ENCODE measurements around the gene TMEM179B. TPM values are rescaled to one million over a fixed set of nuclear protein-coding genes. Genes with fewer than 3 reads are reported as not detected.

The TMEM179B gene
- total and polyA plus RNA-seq, 2 of the 13 experiments (the other 11 are each of a cell fraction or from before 2014, with no cell fraction given) = 24.8 to 25.7 TPM

DNA sequence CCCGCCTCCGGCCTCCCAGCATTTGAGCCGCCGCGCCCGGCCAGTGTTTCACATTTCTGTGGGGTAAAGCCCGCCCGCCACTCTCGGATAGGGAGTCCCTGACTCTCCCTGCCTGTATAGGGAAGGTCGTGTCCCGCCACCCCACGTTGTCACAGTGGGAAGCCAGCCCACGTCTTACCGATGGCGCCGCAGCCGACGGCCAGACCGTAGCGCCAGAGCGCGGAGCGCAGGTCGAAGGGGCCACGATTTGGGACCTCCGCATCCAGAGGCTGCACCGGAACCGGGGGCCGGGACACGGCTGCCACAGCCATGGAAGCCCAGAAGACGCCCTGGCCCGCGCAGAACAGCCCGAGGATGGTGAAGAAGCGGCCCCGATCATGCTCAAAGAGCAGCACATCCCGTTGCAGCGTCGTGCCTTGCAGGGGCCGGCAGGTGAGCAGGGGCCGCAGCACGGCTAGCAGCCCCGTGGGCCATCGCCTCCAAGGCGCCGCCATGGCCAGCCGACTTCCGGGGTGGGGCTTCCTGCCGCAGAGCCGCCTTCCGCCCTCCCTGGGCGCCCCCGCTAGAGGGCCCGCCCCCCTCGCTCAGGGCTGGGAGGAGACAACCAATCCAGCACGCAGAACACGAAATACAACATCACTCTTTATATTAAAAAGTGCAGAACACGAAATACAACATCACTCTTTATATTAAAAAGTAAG, 4.4 kb downstream of the TMEM179B start, which contains the start of gene TMEM223 (continued):
- TF ChIP-seq PHF20 (CRISPR knock-in tag; IDR thresholded peaks at IDR 0.05) (peak; percentile 89), ZNF570 (CRISPR knock-in tag; IDR thresholded peaks at IDR 0.05; ENCODE audit: borderline replicate concordance) (no peak), SNAPC2 (CRISPR knock-in tag; IDR thresholded peaks at IDR 0.05) (no peak), NFYB (CRISPR knock-in tag; IDR thresholded peaks at IDR 0.05) (peak; percentile 22; the same call in 1 of the 2 replicates), ZNF589 (CRISPR knock-in tag; conservative IDR thresholded peaks at IDR 0.05) (0 out of 2 replicates have a peak, but pooled peaks have one; percentile 48), LCORL (IDR thresholded peaks at IDR 0.05) (no peak), LCORL (CRISPR knock-in tag; IDR thresholded peaks at IDR 0.05) (peak; percentile 77), SOX6 (IDR thresholded peaks at IDR 0.05) (no peak), SOX6 (CRISPR knock-in tag; IDR thresholded peaks at IDR 0.05) (peak; percentile 48), ZNF746 (CRISPR knock-in tag; IDR thresholded peaks at IDR 0.05) (no peak), ZNF24 (IDR thresholded peaks at IDR 0.05) (no peak), SP1 (IDR thresholded peaks at IDR 0.05) (no peak), SP1 (CRISPR knock-in tag; IDR thresholded peaks at IDR 0.05) (peak; percentile 72), REL (CRISPR knock-in tag; conservative IDR thresholded peaks at IDR 0.05) (no peak), IKZF4 (CRISPR knock-in tag; IDR thresholded peaks at IDR 0.05; ENCODE audit: borderline replicate concordance, low read depth, not compliant biosample characterization) (peak; percentile 93), NR2C2 (CRISPR knock-in tag; IDR thresholded peaks at IDR 0.05; ENCODE audit: borderline replicate concordance) (no peak; the same call in 1 of the 2 replicates), XBP1 (CRISPR knock-in tag; IDR thresholded peaks at IDR 0.05) (no peak), SSRP1 (CRISPR knock-in tag; IDR thresholded peaks at IDR 0.05) (no peak; the same call in 1 of the 2 replicates), PHF8 (CRISPR knock-in tag; IDR thresholded peaks at IDR 0.05) (peak; percentile 97), CBX5 (CRISPR knock-in tag; IDR thresholded peaks at IDR 0.05; ENCODE audit: borderline replicate concordance) (no peak), HNRNPK (IDR thresholded peaks at IDR 0.05; ENCODE audit: low read depth, low read length, poor library complexity, severe bottlenecking) (no peak), ZKSCAN5 (CRISPR knock-in tag; IDR thresholded peaks at IDR 0.05) (no peak), ZBTB1 (CRISPR knock-in tag; IDR thresholded peaks at IDR 0.05; ENCODE audit: borderline replicate concordance) (0 out of 2 replicates have a peak, but pooled peaks have one; percentile 30), SMC3 (IDR thresholded peaks at IDR 0.05; ENCODE audit: low read length) (no peak), ETV5 (CRISPR knock-in tag; IDR thresholded peaks at IDR 0.05; ENCODE audit: borderline replicate concordance) (peak; percentile 93), RFXANK (CRISPR knock-in tag; IDR thresholded peaks at IDR 0.05) (no peak), MXI1 (IDR thresholded peaks at IDR 0.05; ENCODE audit: borderline replicate concordance, low read depth, low read length) (peak; percentile 91; the same call in 2 of the 3 replicates), KLF11 (CRISPR knock-in tag; IDR thresholded peaks at IDR 0.05) (0 out of 2 replicates have a peak, but pooled peaks have one; percentile 43), ZNF138 (CRISPR knock-in tag; IDR thresholded peaks at IDR 0.05; ENCODE audit: low read depth) (peak; percentile 81; the same call in 1 of the 2 replicates)
- TF ChIP-seq, protein P1, sequence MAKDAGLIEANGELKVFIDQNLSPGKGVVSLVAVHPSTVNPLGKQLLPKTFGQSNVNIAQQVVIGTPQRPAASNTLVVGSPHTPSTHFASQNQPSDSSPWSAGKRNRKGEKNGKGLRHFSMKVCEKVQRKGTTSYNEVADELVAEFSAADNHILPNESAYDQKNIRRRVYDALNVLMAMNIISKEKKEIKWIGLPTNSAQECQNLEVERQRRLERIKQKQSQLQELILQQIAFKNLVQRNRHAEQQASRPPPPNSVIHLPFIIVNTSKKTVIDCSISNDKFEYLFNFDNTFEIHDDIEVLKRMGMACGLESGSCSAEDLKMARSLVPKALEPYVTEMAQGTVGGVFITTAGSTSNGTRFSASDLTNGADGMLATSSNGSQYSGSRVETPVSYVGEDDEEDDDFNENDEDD (CRISPR knock-in tag; IDR thresholded peaks at IDR 0.05; ENCODE audit: borderline replicate concordance) = peak; percentile 62; the same call in 1 of the 2 replicates
- TF ChIP-seq, protein P2, sequence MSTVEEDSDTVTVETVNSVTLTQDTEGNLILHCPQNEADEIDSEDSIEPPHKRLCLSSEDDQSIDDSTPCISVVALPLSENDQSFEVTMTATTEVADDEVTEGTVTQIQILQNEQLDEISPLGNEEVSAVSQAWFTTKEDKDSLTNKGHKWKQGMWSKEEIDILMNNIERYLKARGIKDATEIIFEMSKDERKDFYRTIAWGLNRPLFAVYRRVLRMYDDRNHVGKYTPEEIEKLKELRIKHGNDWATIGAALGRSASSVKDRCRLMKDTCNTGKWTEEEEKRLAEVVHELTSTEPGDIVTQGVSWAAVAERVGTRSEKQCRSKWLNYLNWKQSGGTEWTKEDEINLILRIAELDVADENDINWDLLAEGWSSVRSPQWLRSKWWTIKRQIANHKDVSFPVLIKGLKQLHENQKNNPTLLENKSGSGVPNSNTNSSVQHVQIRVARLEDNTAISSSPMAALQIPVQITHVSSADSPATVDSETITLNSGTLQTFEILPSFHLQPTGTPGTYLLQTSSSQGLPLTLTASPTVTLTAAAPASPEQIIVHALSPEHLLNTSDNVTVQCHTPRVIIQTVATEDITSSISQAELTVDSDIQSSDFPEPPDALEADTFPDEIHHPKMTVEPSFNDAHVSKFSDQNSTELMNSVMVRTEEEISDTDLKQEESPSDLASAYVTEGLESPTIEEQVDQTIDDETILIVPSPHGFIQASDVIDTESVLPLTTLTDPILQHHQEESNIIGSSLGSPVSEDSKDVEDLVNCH (CRISPR knock-in tag; IDR thresholded peaks at IDR 0.05) = no peak
